Glutamatergic neuron (in vitro differentiated cells): ENCODE data around the gene ADCY2. TPM values are rescaled to one million over a fixed set of nuclear protein-coding genes. Genes with fewer than 3 reads are reported as not detected.

Experiments
- DNase-seq: peaks from one replicate; pipeline ENCODE4 v3.0.0; 2022
- H3K27ac Mint-ChIP-seq: one replicate; pipeline ENCODE4 v1.8.0; 2020; ENCODE audit warnings: mild to moderate bottlenecking, mixed read lengths, inconsistent platforms; ENCODE audit not compliant: unreplicated experiment
- H3K27me3 Mint-ChIP-seq: one replicate; pipeline ENCODE4 v1.8.0; 2020; ENCODE audit warnings: mild to moderate bottlenecking, moderate library complexity, mixed read lengths, inconsistent platforms; ENCODE audit not compliant: unreplicated experiment
- H3K36me3 Mint-ChIP-seq: one replicate; pipeline ENCODE4 v1.8.0; 2020; ENCODE audit warnings: mild to moderate bottlenecking, mixed read lengths, inconsistent platforms; ENCODE audit not compliant: unreplicated experiment
- H3K4me1 Mint-ChIP-seq: one replicate; pipeline ENCODE4 v1.8.0; 2020; ENCODE audit warnings: mild to moderate bottlenecking, low read depth, mixed read lengths, inconsistent platforms; ENCODE audit not compliant: unreplicated experiment
- H3K4me3 Mint-ChIP-seq: one replicate; pipeline ENCODE4 v1.8.0; 2020; ENCODE audit warnings: mild to moderate bottlenecking, mixed read lengths, inconsistent platforms; ENCODE audit not compliant: unreplicated experiment
- H3K9me3 Mint-ChIP-seq: one replicate; pipeline ENCODE4 v1.8.0; 2020; ENCODE audit warnings: mild to moderate bottlenecking, moderate library complexity, mixed read lengths, inconsistent platforms; ENCODE audit not compliant: unreplicated experiment
- CTCF ChIP-seq: fragments of 200-600 bp; sonication (generic); IDR thresholded peaks from one replicate; pipeline ENCODE4 v1.5.0; 2021; ENCODE audit not compliant: partially characterized antibody, unreplicated experiment
- total RNA-seq: library from RNA; stranded (reverse); fragmentation: NEBNext Ultra II Directional; extraction: Animal tissue kit (Norgen Biotek cat#: 25700); gene quantifications from one replicate; pipeline ENCODE4 v1.2.1, GENCODE V29; 2021; ENCODE audit not compliant: unreplicated experiment

The ADCY2 gene
- total RNA-seq, 1 donor from 2014 or later, result 3.8 TPM

GRCh38 chr5:7705736-7706135 is 309.8 kb downstream of the ADCY2 start:
- Mint-ChIP-seq H3K27me3 (no peaks in the 10 kb centered on the region), H3K4me3 (no peak overlapping the region), H3K9me3 (no peaks in the 10 kb centered on the region), H3K36me3 (no peaks in the 10 kb centered on the region), H3K4me1 (peaks cover 8% of the 10 kb centered on the region), H3K27ac (no peak overlapping the region)
- DNase-seq, result no peak
- TF ChIP-seq CTCF, result no peak

GRCh38 chr5:7706256-7706655 is 310.3 kb downstream of the ADCY2 start:
- Mint-ChIP-seq H3K9me3 (no peaks in the 10 kb centered on the region), H3K36me3 (no peaks in the 10 kb centered on the region), H3K27me3 (no peaks in the 10 kb centered on the region), H3K4me1 (peaks cover 8% of the 10 kb centered on the region), H3K27ac (no peak overlapping the region), H3K4me3 (no peak overlapping the region)
- TF ChIP-seq CTCF, result no peak
- no peak for DNase-seq

GRCh38 chr5:7714119-7714518 is 318.2 kb downstream of the ADCY2 start:
- H3K4me1 Mint-ChIP-seq, result peaks cover 5% of the 10 kb centered on the region
- no peak for DNase-seq
- TF ChIP-seq CTCF, result no peak
- H3K9me3 Mint-ChIP-seq, result no peaks in the 10 kb centered on the region
- no peak overlapping the region for H3K27ac Mint-ChIP-seq
- no peaks in the 10 kb centered on the region for H3K27me3 Mint-ChIP-seq
- H3K4me3 Mint-ChIP-seq, result no peak overlapping the region
- no peaks in the 10 kb centered on the region for H3K36me3 Mint-ChIP-seq

- no peak overlapping the region for H3K27ac Mint-ChIP-seq
- DNase-seq, result no peak
Observed at GRCh38 chr5:7714697-7715096, 318.8 kb downstream of the ADCY2 start.

GRCh38 chr5:7717691-7718090 is 321.8 kb downstream of the ADCY2 start:
- Mint-ChIP-seq H3K27me3 (no peaks in the 10 kb centered on the region), H3K27ac (no peak overlapping the region), H3K4me3 (no peak overlapping the region), H3K4me1 (peaks cover 8% of the 10 kb centered on the region), H3K36me3 (no peaks in the 10 kb centered on the region), H3K9me3 (peaks cover 3% of the 10 kb centered on the region)
- DNase-seq, result no peak
- TF ChIP-seq CTCF, result no peak

More at GRCh38 chr5:7714697-7715096, 318.8 kb downstream of the ADCY2 start:
- no peak for TF ChIP-seq CTCF
- H3K9me3 Mint-ChIP-seq, result peaks cover 2% of the 10 kb centered on the region
- H3K4me1 Mint-ChIP-seq, result peaks cover 9% of the 10 kb centered on the region
- no peak overlapping the region for H3K4me3 Mint-ChIP-seq
- H3K36me3 Mint-ChIP-seq, result no peaks in the 10 kb centered on the region
- no peaks in the 10 kb centered on the region for H3K27me3 Mint-ChIP-seq
